GM19025 (cell line): ENCODE data around the gene COA5.

Experiments
- ATAC-seq: cut with Tn5 transposase; IDR thresholded peaks from one replicate; pipeline ENCODE4 v1.9.1; 2021; ENCODE audit warnings: mild to moderate bottlenecking, low read depth, moderate library complexity; ENCODE audit not compliant: unreplicated experiment

Gene COA5

GRCh38 chr2:98573426-98573825 lies 34.9 kb downstream of the COA5 start:
- ATAC-seq = no peak

- ATAC-seq = no peak
Measured at GRCh38 chr2:98572676-98573075, 35.6 kb downstream of the COA5 start.

DNA sequence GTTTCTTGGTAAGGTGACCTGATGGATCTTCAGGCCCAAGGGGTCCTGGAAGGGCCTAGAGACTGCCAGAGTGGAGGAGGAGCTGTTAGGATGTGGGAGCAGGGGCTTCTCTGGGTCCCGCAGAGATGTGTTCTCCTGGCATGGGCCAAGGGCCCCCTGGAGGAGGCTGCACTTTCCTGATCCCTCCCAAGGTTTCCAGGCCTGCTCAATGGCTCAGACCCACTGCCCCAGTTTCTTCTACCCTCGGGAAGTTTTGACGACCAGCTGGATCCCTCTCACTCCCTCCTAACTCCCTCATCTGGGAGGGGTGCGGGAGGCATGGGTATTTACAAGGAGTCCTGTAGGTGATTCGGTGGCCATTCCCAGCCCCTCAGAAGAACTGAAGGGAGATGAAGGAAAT lies 36.1 kb downstream of the COA5 start:
- ATAC-seq = no peak

DNA sequence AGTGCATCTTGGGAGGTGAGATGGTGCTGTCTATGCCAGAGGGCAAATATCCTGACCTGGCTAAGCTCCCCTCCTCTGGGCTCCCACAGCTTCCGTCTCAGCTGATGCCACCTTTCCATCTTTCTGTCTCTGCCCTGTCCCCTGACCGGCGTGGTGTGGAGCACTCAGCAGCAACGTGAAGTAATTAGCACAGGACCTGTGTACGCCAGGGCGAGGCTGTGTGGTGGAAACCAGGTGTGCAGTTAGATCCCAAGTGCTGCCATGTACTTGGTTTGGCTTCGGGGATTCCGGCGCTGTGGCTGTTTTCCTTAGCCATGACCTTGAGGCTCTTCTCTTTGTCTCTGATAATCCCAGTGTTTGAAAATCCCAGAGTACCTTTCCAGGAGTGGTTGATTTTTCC lies 36.5 kb downstream of the COA5 start:
- no peak for ATAC-seq

DNA sequence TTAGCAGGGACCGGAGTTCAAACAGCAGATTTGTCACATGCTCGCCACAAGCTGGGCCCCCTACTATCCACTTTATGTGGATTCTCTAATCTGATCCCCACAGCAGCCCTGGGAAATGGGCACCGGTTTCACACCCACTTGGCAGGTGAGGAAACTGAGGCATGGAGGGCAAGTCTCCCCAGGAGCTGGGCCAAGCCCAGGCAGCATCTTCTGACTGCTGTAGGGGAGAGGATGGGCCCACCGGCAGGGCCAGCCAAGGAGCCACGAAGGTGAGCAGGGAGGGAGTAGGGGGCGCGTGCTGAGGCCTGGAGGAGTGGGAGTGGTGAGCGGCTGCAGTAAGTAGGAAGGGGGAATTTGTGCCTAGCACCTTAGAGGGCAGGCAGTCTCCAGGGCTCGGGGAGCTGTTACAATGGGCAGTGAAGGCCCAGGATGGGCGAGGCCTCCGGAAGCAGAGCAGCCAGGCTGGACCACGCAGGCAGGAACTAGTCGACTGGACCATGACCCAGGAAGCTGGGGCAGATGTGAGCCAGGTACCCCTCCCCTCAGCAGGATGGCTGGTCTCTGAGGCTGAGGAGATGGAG lies 37.1 kb downstream of the COA5 start:
- ATAC-seq = no peak

GRCh38 chr2:98570356-98570755 lies 38.0 kb downstream of the COA5 start:
- no peak for ATAC-seq

GRCh38 chr2:98569915-98570314 lies 38.4 kb downstream of the COA5 start:
- ATAC-seq = no peak

GRCh38 chr2:98569197-98569793 lies 39.0 kb downstream of the COA5 start:
- ATAC-seq = no peak

DNA sequence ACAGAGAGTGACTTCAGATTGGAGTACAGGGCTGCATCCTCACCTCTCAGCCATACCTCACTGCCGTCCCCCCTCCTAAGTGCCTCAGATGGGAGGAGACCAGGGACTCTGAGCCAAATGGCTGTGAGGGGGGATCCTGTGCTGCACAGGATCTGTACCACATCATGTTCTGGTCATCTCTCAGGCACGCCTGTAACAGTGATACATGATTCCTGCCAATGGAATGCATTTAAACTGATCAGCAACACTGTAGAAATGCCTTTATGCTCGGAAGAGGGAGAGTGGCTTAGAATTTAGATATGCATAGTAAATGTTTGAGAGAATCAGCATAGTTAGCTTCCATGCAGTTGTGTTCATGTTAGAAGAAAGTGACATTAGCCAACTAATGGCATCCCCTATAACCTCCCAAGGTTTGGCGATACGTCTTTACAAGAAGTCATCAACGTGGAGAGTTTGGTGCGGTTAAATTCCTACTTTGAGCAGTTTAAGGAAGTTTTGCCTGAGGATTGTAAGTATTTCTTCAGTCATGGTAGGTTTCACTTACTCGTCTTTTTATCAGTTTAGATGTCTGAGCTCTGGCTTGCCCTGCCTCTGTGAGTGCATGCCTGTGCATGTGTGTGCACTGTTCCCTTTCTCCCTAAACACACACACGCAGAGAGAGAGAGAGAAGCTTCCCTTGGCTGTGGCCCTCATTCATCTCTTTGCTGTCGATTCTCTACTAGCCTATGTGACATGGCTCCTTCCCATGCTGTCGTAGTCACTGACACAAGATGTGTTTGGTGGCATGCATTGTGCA lies 40.0 kb downstream of the COA5 start:
- no peak for ATAC-seq

- ATAC-seq = no peak
Measured at GRCh38 chr2:98565941-98566340, 42.4 kb downstream of the COA5 start.

DNA sequence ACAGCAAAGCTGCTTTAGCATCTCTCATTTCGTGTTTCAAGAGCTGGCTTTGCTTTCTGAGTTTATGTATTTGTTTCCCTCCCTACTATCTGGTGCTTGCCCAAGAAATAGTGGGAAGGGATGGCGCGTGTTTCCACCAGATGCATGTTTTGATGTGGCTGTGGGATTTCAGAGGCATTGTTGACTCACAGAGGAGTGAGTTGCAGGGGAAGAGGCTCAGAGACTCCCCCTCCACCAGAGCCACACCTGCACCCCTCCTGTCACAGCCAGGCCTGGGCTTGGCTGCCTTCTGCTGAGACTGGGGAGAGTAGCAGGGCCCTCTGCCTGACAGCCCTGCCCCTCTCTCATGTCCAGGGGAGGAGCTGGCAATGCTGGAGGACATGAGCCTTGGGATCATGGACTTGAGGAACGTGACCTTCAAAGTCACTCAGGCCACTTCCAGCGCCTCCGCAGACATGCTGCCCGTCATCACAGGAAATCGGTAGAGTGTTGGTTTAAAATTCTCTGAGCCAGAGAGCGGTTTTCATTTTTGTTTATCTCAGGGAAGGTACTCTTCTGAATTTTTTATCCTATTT lies 42.9 kb downstream of the COA5 start:
- no peak for ATAC-seq

- no peak for ATAC-seq
Measured at GRCh38 chr2:98564541-98565132, 43.7 kb downstream of the COA5 start.

DNA sequence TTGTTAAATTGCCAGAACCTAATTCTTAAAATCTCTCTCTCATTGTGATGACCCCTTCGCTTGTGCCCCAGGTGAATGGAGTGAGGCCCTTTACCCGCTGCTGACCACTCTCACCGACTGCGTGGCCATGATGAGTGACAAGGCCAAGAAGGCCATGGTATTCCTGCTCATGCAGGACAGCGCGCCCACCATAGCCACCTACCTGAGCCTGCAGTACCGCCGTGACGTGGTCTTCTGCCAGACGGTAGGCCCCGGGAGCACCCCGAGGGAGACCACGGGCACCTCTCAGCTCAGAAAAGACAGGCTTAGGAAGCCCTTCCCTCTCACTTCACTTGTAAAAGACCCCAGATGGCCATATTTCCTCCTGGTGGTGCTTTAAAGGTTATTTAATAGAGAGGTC lies 44.9 kb downstream of the COA5 start:
- no peak for ATAC-seq

- ATAC-seq = no peak
Measured at GRCh38 chr2:98561902-98562695, 46.2 kb downstream of the COA5 start.

GRCh38 chr2:98561018-98561417 lies 47.3 kb downstream of the COA5 start:
- ATAC-seq = no peak

DNA sequence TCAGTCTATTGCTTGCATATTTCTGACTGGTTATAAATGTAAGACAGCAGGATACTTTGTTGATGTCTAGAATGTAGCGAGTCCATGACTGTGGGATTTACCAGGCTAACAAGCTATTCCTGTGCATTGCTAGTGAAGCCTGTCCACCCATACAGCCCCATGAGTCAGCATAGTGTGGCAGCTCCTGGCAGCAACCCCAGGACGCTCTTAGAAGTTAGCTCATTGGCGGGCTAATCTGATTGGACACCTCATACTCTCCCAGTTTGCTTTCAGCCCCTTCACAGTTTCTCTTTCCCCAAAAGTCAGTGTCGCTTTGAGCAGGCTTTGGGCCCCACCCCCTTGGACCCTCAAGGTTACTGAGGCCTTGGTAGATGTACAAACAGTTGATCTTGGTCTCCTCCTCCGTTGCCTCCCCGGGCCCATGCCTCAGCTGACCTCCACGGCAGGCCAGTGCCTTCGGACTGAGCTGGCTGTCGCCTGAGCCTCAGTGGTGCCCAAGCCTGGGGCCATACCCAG lies 48.0 kb downstream of the COA5 start:
- ATAC-seq = no peak

GRCh38 chr2:98559581-98559980 lies 48.7 kb downstream of the COA5 start:
- ATAC-seq = no peak

DNA sequence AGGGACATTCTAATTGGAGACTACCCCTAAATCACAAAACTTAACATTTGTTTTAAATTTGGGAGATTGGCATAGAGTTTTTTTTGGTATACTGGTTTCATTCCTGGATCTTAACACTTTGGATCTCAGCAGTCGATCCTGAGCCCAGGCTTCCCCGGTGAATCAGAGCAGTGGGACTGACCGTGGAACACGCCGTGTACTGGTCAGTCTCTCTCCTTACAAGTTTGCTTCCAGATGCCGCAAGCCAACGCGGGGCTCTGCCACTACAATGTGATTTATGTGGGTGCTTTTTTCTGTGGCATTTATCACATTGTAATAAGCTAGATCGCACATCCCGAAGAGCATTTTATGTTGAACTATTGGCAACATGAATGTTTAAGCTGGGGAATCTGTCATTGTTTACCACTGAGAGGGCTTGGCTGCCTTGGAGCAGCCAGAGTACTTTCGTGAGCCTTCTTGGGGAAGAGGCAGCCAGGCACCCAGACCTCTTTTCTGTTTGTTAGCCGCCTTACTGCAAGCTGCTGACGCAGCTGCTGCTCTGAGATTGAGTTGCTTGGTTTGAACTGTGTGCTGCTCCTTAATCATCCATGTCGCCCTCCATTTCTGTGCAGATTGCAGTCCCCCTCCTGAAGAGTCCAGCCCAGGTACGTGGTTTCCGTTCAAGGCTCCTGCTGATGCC lies 49.3 kb downstream of the COA5 start:
- no peak for ATAC-seq

DNA sequence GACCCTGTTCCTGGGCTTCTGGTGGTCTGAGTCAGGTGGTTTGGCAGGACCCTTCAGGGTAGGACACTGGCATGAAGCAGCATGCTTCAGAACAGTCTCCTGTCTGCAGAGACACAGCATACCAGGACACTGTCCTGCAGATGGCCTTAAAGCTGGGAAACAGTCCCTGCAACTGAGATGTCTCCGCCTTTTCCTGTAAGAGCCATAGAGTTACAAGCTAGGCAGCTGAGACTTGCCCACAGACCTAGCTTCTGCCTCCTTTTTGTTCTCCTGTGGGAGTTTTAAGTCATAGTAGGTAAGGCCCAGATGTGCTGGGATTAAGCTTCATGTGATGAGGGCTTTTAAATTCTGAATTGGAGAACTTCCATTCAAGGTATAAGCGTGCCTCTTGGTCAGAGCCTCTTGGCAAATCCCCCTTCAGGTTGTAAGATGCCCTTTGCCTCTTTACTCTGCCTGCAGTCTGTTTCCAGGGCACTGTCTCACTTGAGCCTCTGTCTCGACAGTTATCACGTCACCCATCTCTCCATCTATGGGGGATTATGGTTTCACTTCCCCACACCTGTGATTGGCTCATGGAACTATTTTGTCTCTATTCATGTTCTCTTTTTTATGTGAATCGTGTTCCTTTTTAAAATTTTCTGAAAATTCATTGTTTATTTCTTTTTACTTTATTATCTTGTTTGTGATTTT lies 51.8 kb downstream of the COA5 start:
- ATAC-seq = no peak
